ENCODE results near the gene TAF11L3. TPM values are rescaled to one million over a fixed set of nuclear protein-coding genes. Genes with fewer than 3 reads are reported as not detected.
A peak's percentile ranks its signal among the peaks of the same experiment; 100 is the strongest.
"Not testable (repeated sequence)": the region's sequence is repeated elsewhere in the genome, so short reads cannot be mapped to it uniquely, and the experiment has no call there.

The TAF11L3 gene
- polyA plus RNA-seq (ENCODE audit: insufficient read length) = not detected

GRCh38 chr5:17518067-17518466 lies at the start of gene TAF11L3:
Gene TAF11L3, plus strand, starts transcription at chr5:17518367.
- not testable (repeated sequence) for DNase-seq

- no peak for DNase-seq
These were observed 48.1 kb upstream of the TAF11L3 start for GRCh38 chr5:17470064-17470463.

- DNase-seq = not testable (repeated sequence)
These were observed 43.1 kb upstream of the TAF11L3 start for GRCh38 chr5:17475064-17475463.

GRCh38 chr5:17477043-17477442 lies 41.1 kb upstream of the TAF11L3 start:
- no peak for DNase-seq

GRCh38 chr5:17477573-17478265 lies 40.4 kb upstream of the TAF11L3 start:
- no peak for DNase-seq

DNA sequence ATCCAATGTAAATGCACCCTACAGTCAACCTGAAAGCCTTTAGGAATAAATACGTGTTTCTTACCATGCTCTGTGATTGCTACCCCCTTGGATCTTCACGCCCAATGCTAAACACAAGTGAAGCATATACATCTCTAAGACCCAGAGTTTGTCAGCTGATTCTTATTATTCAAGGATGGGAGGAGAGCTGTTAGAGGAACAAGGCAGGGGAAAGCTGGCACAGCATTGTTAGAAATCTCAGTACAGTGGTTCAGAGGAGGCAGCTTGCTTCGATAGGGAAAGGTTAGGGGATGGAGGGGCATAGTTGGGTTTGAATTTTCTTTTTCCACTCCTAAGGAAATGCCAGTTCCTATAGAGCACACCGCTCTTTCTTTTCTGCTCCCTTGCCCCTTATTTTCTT lies 36.8 kb upstream of the TAF11L3 start:
- DNase-seq = no peak

DNA sequence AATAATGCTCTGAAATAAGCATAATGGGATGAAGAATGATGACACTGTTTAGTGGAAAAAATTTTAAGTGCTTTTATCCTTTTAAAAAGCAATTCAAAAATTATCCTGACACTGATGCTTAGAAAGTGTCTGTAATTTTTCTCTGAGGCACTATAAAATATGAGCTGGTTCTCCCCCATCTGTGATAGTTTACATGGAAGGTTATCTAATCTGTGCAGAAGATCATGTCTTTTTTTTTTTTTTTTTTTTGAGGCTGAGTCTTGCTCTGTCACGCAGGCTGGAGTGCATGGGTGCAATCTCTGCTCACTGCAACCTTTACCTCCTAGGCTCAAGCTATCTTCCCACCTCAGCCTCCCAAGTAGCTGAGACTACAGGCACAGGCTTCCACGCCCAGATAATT lies 35.4 kb upstream of the TAF11L3 start:
- DNase-seq = no peak

DNA sequence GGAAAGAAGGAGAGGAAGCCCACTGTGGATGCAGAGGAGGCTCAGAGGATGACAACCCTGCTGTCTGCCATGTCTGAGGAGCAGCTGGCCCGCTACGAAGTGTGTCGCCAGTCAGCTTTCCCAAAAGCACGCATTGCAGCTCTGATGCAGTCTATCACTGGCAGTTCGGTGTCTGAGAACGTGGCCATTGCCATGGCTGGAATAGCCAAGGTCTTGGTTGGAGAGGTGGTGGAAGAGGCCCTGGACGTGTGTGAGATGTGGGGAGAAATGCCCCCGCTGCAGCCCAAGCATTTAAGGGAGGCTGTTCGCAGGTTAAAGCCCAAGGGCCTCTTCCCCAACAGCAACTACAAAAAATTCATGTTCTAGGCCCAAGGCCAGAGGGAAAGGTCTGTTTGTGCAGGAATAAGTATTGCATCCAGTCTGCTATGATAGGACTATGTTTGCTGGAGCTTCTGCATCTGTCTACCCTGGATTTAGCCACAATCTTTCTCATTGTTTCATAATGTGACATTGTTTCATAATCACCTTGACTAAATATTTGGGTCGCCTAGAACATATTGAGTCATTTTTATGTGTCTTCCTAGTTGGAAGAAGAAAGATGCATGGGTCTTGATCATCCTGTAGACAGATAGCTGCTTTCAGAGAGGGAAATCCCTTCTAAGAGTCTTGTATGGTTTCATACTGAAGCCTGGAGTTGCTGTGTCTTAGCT lies 31.5 kb upstream of the TAF11L3 start:
- not testable (repeated sequence) for DNase-seq

GRCh38 chr5:17487174-17487512 lies 31.0 kb upstream of the TAF11L3 start:
- no peak for DNase-seq

DNA sequence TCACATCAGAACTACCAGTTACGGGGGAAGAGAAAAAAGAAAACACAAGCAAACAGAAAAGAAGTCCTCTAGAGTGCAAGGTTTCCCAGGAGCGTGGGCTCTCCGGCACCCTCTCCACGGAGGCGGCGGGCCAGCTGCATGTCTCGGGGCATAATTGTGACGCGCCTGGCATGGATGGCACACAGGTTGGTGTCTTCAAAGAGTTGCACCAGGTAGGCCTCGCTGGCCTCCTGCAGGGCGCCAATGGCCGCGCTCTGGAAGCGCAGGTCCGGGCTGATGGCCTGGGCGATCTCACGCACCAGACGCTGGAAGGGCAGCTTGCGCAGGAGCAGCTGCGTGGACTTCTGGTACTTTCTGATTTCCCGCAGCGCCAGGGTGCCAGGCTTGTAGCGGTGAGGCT lies 26.9 kb upstream of the TAF11L3 start:
- peak; percentile 2 for DNase-seq

DNA sequence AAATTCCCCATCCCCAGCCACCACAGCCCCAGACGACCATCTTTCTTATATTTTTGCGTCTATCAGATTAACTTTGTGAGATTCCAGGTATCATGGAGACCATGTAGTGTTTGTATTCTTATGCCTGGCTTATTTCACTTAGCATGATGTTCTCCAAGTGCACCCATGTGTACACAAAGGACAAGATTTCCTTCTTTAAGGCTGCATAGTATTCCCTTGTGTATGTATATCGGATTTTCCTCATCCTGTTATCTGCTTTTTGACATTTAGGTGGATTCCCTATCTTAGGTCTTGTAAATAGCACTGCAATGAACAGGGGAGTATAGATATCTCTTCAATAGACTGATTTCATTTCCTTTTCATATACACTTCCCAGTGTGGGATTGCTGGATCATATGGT lies 25.4 kb upstream of the TAF11L3 start:
- DNase-seq = no peak

DNA sequence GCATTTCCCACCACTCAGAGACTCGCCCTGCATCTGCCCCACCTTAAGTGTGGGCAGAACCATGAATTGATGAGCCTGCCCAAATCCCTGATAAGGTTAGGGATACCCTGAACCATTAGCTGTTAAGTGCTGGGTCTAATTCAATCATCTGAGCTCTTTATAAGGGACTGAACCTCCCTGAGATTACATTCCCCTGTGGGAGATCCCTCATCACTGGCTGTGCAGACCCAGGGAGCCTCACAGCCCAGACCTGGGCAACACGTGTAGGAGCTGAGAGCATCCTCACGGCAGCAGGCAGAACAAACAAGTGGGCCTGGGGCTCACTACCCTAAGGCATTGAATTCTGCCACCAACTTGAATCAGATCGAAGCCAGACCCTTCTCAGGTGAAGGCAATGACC lies 20.7 kb upstream of the TAF11L3 start:
- DNase-seq = no peak

DNA sequence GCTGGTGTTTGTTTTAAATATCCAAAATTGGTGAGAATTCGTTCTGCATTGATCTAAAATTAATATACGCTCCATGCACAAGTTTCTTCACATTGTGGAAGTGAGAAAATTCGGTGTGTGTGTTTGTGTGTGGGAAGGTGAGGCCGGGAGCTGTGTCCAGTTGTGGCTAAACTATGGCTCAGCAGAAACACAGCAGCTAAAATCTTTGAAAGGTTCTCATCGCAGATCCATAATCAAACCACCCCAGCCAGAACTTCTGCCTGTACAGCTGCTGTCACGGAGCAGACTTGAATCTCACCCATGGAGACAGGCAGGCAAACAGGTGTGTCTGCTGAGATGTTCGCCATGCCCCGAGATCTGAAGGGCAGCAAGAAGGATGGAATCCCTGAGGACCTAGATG lies 20.2 kb upstream of the TAF11L3 start, which contains the start of gene TAF11L2:
TSS of gene TAF11L2 (plus strand) at position 301 of the 400 bp plus-strand sequence.
- not testable (repeated sequence) for DNase-seq

DNA sequence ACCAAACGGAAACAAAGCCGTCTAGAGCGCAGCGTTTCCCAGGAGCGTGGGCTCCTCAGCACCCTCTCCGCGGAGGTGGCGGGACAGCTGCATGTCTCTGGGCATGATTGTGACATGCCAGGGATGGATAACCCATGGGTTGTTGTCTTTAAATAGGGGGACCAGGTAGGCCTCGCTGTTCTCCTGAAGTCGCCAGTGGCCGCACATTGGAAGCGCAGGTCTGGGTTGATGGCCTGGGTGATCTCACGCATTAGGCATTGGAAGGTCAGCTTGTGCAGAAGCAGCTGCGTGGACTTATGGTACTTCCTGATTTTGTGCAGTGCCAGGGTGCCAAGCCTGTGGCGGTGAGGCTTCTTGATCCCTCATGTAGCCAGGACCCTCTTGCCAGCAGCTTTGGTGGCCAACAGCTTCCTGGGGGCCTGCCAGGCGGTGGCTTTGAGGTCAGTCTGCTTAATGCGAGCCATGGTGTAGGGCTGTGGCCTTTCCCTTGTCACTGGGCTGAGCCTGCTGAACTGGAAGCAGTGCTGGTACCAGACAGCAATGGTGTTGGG lies 6.3 kb upstream of the TAF11L3 start:
- no peak for DNase-seq

- not testable (repeated sequence) for DNase-seq
These were observed 641 bp upstream of the TAF11L3 start for GRCh38 chr5:17517526-17517925.

- DNase-seq = not testable (repeated sequence)
These were observed 1.3 kb downstream of the TAF11L3 start for GRCh38 chr5:17519508-17519907.

DNA sequence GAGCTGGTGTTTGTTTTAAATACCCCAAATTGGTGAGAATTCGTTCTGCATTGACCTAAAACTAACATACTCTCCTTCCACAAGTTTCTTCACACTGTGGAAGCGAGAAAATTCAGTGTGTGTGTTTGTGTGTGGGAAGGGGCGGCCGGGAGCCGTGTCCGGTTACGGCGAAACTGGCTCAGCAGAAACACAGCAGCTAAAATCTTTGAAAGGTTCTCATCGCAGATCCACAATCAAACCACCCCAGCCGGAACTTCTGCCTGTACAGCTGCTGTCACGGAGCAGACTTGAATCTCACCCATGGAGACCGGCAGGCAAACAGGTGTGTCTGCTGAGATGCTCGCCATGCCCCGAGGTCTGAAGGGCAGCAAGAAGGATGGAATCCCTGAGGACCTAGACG lies 3.3 kb downstream of the TAF11L3 start, which contains the start of gene TAF11L4:
TSS of gene TAF11L4 (plus strand) at position 301 of the 400 bp plus-strand sequence.
- not testable (repeated sequence) for DNase-seq

- DNase-seq = not testable (repeated sequence)
These were observed 6.8 kb downstream of the TAF11L3 start, which contains the start of gene TAF11L5 for GRCh38 chr5:17524935-17525334. Gene TAF11L5, plus strand, starts transcription at chr5:17525235.

DNA sequence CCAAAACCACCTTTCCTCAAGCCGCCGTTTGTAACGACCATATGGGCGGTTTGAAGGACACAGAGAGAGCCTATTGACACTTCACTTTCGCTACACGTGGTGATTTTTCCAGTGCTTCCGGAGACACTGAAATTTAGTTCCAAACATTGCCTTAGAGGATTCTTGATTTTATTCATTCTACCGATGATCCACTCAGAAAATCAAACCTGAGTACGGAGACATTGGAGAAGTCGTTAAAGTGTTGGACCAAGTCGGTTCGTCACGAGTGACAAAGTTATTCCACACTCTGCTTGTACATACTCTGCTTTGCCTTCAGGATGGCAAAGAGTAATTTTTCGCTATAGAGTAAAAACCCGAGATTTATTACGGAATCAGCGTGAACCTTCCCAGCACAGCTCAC lies 8.3 kb downstream of the TAF11L3 start:
- DNase-seq = peak; percentile 2

DNA sequence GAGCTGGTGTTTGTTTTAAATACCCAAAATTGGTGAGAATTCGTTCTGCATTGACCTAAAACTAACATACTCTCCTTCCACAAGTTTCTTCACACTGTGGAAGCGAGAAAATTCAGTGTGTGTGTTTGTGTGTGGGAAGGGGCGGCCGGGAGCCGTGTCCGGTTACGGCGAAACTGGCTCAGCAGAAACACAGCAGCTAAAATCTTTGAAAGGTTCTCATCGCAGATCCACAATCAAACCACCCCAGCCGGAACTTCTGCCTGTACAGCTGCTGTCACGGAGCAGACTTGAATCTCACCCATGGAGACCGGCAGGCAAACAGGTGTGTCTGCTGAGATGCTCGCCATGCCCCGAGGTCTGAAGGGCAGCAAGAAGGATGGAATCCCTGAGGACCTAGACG lies 10.2 kb downstream of the TAF11L3 start, which contains the start of gene TAF11L6:
TSS of gene TAF11L6 (plus strand) at position 301 of the 400 bp plus-strand sequence.
- not testable (repeated sequence) for DNase-seq

Data from hindlimb muscle (tissue), 1 donor.